Activated naive CD4-positive, alpha-beta T cell treated with anti-CD3 and anti-CD28 coated beads for 36 hours (primary cell): Measurements from ENCODE around the gene PLD6. TPM values are rescaled to one million over a fixed set of nuclear protein-coding genes. Genes with fewer than 3 reads are reported as not detected.

Experiments
- CTCF ChIA-PET: fragments of 350-600 bp; sonication (Branson Sonifier 250); formaldehyde crosslinking; loops from one replicate; lab custom pipeline; 2021; ENCODE audit warnings: antibody characterized with exemption; lab: Charles Lee
- DNase-seq: peaks from one replicate; pipeline ENCODE4 v3.0.0-alpha.2; 2020
- H3K27ac Mint-ChIP-seq: one replicate; pipeline ENCODE4 v1.8.0; 2021; ENCODE audit warnings: mild to moderate bottlenecking, mixed read lengths
- H3K27me3 Mint-ChIP-seq: one replicate; pipeline ENCODE4 v1.8.0; 2021; ENCODE audit warnings: low read depth, mixed read lengths
- H3K36me3 Mint-ChIP-seq: one replicate; pipeline ENCODE4 v1.8.0; 2021; ENCODE audit warnings: low read depth, mixed read lengths
- H3K4me1 Mint-ChIP-seq: one replicate; pipeline ENCODE4 v1.8.0; 2021; ENCODE audit warnings: low read depth, mixed read lengths
- H3K4me3 Mint-ChIP-seq: one replicate; pipeline ENCODE4 v1.8.0; 2021; ENCODE audit warnings: mild to moderate bottlenecking, moderate library complexity, mixed read lengths
- H3K9me3 Mint-ChIP-seq: one replicate; pipeline ENCODE4 v1.8.0; 2021; ENCODE audit warnings: mixed read lengths
- intact Hi-C: fragments of 100-400 bp; cut with micrococcal nuclease; formaldehyde crosslinking; loops from one replicate; pipeline ENCODE4 v1.15.1; 2023
- total RNA-seq, 2 experiments: library from RNA; stranded (reverse); gene quantifications; one replicate each; pipeline ENCODE4 v1.2.3, GENCODE V29; 2021

Gene PLD6
- total RNA-seq, 2 experiments from 2014 or later: 5.3 to 5.4 TPM

DNA sequence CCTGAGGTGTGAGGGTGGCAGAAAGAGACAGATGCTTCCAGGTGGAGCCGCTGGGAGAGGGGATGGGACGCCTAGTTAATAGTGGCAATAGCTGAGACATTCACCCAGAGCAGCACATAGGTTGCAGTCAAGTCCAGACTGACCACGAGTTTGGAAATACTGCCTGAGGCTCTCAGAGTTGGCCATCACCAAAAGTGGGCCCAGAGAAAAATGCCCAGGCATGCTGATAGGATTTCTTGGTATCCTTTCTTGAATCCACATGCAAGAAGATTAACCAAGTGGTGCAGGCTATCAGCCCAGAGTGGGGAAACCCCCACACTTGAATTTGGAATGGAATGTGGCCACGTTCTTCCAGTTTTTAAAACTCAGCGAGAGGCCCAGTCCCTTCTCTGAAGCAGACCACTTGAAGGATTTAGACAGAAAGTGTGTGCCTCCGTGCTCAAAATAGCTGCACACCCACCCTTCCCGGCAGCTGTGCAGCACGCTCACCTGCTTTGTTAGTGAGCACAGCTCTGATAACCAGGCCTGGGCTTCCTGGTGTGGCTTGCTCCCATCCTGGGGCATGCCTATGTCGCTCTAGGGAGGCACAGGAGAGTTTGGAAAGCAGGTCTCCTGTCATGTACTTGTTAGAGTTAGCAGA lies 35.7 kb downstream of the PLD6 start:
- Mint-ChIP-seq H3K27me3 (no peaks in the 10 kb centered on the region), H3K9me3 (no peaks in the 10 kb centered on the region), H3K27ac (no peak overlapping the region), H3K4me3 (no peak overlapping the region), H3K36me3 (peaks cover 7% of the 10 kb centered on the region), H3K4me1 (peaks cover 37% of the 10 kb centered on the region)
- CTCF ChIA-PET: no interaction called here
- intact Hi-C loops: loop anchor here (10.0 kb wide), 1 partner anchor 684 kb away; no protein-coding TSS in a partner anchor
- no peak for DNase-seq

DNA sequence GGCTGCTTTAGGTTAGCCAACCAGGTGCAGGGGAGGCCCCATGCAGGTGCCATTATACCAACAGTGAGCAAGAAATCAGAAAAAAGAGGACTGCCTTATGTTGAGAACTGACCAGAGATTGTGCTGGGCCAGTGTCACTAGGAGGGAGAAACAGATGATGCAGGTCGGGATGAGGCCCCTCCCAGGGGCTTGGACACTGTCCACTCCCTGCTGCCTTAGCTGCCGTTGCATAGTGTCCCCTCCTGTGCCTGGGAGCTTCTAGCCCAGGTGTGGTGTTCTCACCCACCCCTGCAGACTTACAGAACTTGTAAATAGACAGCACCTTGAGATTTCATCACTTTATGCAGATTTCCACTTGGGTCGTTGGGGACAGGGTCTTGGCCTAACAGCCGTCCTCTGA lies 36.7 kb downstream of the PLD6 start:
- intact Hi-C loops: no loop called here
- H3K27ac Mint-ChIP-seq: no peak overlapping the region
- no peak for DNase-seq
- CTCF ChIA-PET: interaction anchor here (0.6 kb wide), 1 partner anchor 445 kb away, joined by 3 read pairs; no protein-coding TSS in a partner anchor
- peaks cover 28% of the 10 kb centered on the region for H3K4me1 Mint-ChIP-seq
- peaks cover 15% of the 10 kb centered on the region for H3K36me3 Mint-ChIP-seq
- H3K9me3 Mint-ChIP-seq: no peaks in the 10 kb centered on the region
- H3K27me3 Mint-ChIP-seq: no peaks in the 10 kb centered on the region
- no peak overlapping the region for H3K4me3 Mint-ChIP-seq

DNA sequence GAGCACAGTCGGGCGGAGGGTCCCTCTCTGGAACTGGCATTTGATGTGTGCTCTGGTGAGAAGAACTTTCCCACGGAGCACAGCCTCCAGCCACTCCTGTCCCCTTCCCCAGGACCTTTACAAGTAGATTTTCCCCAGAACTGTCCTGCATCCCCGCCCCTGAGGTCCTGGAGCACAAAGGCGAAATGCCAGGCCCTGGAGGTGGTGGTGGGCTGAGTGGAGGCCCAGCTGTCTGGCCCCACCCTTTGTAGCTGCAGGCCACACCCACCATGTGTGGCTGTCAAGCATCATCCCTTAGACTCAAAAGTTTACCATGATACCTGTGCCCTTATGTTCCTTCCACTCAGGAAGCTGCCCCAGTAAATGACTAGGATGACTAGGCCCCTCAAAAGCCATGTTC lies 37.7 kb downstream of the PLD6 start:
- intact Hi-C loops: no loop called here
- Mint-ChIP-seq H3K27ac (no peak overlapping the region), H3K4me3 (no peak overlapping the region), H3K4me1 (peaks cover 28% of the 10 kb centered on the region), H3K27me3 (no peaks in the 10 kb centered on the region), H3K9me3 (no peaks in the 10 kb centered on the region), H3K36me3 (peaks cover 16% of the 10 kb centered on the region)
- DNase-seq: no peak
- CTCF ChIA-PET: no interaction called here

DNA sequence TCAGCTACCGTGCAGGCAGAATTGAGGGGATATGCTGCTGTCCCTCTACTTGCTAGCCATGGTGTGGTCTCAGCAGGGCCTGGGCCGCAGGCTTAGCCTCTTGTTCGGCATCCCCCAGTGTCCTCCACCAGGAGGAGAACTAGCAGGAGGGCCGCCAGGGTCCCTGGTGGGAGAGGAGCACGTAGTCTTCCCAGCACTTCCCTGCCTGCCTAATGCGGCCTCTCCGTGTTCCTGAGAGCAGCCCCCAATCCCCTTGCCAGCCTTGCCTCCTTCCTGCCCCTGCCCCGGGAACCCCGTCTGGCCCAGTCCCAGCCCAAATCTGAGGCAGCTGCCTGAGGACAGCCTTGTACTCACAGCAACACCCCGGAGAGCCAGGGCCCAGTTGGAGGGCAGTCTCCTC lies 38.1 kb downstream of the PLD6 start:
- Mint-ChIP-seq H3K36me3 (peaks cover 16% of the 10 kb centered on the region), H3K9me3 (no peaks in the 10 kb centered on the region), H3K4me3 (no peak overlapping the region), H3K27ac (no peak overlapping the region), H3K4me1 (peaks cover 27% of the 10 kb centered on the region), H3K27me3 (no peaks in the 10 kb centered on the region)
- CTCF ChIA-PET: interaction anchor here (0.6 kb wide), 1 partner anchor 162 kb away, joined by 6 read pairs; no protein-coding TSS in a partner anchor
- intact Hi-C loops: no loop called here
- no peak for DNase-seq

DNA sequence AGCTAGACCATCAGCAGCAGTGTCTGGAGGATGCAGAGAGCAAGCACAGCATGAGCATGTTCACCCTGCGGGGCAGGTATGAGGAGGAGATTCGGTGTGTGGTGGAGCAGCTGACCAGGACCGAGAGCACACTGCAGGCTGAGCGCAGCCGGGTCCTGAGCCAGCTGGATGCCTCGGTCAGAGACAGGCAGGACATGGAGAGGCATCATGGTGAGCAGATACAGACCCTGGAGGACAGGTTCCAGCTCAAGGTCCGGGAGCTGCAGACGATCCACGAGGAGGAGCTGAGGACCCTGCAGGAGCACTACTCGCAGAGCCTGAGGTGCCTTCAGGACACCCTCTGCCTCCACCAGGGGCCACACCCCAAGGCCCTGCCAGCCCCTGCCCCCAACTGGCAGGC lies 38.8 kb downstream of the PLD6 start:
- Mint-ChIP-seq H3K36me3 (peaks cover 13% of the 10 kb centered on the region), H3K4me1 (peaks cover 26% of the 10 kb centered on the region), H3K9me3 (no peaks in the 10 kb centered on the region), H3K4me3 (no peak overlapping the region), H3K27ac (no peak overlapping the region), H3K27me3 (no peaks in the 10 kb centered on the region)
- intact Hi-C loops: no loop called here
- DNase-seq: no peak
- CTCF ChIA-PET: interaction anchor here (0.6 kb wide), 1 partner anchor 161 kb away, joined by 6 read pairs; no protein-coding TSS in a partner anchor

DNA sequence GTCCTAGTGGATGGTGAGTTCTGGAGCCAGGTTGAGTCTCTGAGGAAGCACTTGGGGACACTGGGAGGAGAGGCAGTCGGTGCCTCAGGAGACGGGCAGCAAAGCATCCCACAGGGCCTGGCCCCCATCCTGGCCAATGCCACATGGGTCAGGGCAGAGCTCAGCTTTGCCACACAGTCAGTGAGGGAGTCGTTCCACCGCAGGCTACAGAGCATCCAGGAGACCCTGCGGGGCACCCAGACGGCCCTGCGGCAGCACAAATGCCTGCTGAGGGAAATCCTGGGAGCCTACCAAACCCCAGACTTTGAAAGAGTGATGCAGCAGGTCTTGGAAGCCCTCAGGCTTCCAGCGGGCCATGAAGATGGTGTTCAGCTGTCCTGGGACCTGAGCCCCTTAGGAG lies 39.7 kb downstream of the PLD6 start:
- H3K4me3 Mint-ChIP-seq: no peak overlapping the region
- CTCF ChIA-PET: no interaction called here
- no peaks in the 10 kb centered on the region for H3K27me3 Mint-ChIP-seq
- intact Hi-C loops: no loop called here
- peaks cover 20% of the 10 kb centered on the region for H3K4me1 Mint-ChIP-seq
- H3K9me3 Mint-ChIP-seq: no peaks in the 10 kb centered on the region
- no peak for DNase-seq
- no peak overlapping the region for H3K27ac Mint-ChIP-seq
- peaks cover 13% of the 10 kb centered on the region for H3K36me3 Mint-ChIP-seq

DNA sequence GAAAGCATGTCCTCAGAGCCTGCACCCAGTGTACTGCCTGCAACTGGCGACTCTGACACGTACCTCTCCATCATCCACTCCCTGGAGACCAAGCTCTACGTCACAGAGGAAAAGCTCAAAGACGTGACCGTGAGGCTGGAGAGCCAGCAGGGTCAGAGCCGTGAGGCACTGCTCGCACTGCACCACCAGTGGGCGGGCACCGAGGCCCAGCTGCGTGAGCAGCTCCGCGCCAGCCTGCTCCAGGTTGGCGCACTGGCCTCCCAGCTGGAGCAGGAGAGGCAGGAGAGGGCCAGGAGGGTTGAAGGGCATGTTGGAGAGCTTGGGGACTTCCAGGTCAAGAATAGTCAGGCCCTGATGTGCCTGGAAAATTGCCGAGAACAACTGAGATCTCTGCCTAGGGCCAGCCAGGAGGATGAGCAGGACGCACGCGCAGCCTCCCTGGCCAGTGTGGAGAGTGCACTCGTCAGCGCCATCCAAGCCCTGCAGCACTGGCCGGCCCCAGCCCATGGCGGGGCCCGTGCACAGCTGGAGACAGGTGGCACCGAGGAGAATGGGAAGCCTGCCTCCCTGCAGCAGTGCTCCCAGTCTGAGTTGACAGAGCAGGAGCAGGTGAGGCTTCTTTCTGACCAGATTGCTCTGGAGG lies 40.3 kb downstream of the PLD6 start:
- Mint-ChIP-seq H3K9me3 (no peaks in the 10 kb centered on the region), H3K27me3 (no peaks in the 10 kb centered on the region), H3K4me1 (peaks cover 15% of the 10 kb centered on the region), H3K36me3 (peaks cover 15% of the 10 kb centered on the region), H3K27ac (no peak overlapping the region), H3K4me3 (no peak overlapping the region)
- intact Hi-C loops: no loop called here
- DNase-seq: no peak
- CTCF ChIA-PET: interaction anchor here (0.6 kb wide), 1 partner anchor 35 kb away, joined by 4 read pairs; no protein-coding TSS in a partner anchor

DNA sequence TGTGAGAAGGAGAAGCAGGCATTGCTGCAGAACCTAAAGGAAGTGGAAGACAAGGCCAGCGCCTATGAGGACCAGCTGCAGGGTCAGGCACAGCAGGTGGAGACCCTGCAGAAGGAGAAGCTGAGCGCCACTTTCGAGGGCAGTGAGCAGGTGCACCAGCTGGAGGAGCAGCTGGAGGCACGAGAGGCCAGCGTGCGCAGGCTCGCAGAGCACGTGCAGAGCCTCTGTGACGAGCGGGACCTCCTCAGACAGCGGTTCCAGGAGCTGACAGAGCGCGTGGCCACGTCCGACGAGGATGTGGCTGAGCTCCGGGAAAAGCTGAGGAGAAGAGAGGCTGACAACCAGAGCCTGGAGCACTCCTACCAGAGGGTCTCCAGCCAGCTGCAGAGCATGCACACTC lies 41.5 kb downstream of the PLD6 start:
- no peak overlapping the region for H3K4me3 Mint-ChIP-seq
- H3K9me3 Mint-ChIP-seq: no peaks in the 10 kb centered on the region
- peaks cover 15% of the 10 kb centered on the region for H3K36me3 Mint-ChIP-seq
- no peaks in the 10 kb centered on the region for H3K27me3 Mint-ChIP-seq
- no peak for DNase-seq
- H3K4me1 Mint-ChIP-seq: peaks cover 8% of the 10 kb centered on the region
- CTCF ChIA-PET: interaction anchor here (1.1 kb wide), 1 partner anchor 16 kb away, joined by 3 read pairs; no protein-coding TSS in a partner anchor
- no peak overlapping the region for H3K27ac Mint-ChIP-seq
- intact Hi-C loops: no loop called here

DNA sequence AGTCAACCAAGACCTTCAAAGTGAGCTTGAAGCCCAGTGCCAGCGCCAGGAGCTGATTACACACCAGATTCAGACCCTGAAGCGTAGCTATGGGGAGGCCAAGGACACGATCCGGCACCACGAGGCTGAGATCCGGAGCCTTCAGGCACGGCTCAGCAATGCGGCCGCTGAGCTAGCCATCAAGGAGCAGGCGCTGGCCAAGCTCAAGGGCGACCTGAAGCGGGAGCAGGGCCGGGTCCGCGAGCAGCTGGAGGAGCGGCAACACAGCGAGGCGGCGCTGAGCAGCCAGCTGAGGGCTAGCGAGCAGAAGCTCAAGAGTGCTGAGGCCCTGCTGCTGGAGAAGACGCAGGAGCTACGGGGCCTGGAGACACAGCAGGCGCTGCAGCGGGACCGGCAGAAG lies 42.0 kb downstream of the PLD6 start:
- no peak overlapping the region for H3K27ac Mint-ChIP-seq
- H3K4me1 Mint-ChIP-seq: peaks cover 5% of the 10 kb centered on the region
- H3K4me3 Mint-ChIP-seq: no peak overlapping the region
- intact Hi-C loops: no loop called here
- no peak for DNase-seq
- peaks cover 20% of the 10 kb centered on the region for H3K36me3 Mint-ChIP-seq
- CTCF ChIA-PET: interaction anchor here (1.1 kb wide), 1 partner anchor 15 kb away, joined by 3 read pairs; no protein-coding TSS in a partner anchor
- no peaks in the 10 kb centered on the region for H3K27me3 Mint-ChIP-seq
- no peaks in the 10 kb centered on the region for H3K9me3 Mint-ChIP-seq

DNA sequence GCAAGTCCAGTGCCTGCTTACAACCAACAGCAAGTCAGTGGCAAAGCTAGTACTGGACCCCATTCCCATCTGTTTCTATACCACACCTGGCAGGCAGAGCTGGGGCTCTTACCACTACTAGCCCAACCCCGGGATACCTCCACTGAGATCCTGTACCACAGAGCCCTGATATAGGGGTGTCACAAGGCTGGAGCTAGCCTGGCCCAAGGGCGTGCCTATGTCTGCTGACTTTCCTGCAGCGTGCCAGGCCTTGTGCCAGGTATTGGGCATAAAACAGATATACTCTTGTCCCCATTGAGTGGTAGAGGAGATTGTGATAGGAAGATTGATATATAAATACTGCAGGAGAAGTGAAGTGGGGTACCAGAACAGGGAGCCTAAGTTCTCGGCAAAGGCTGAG lies 44.4 kb downstream of the PLD6 start:
- Mint-ChIP-seq H3K4me1 (no peaks in the 10 kb centered on the region), H3K36me3 (peaks cover 20% of the 10 kb centered on the region), H3K27me3 (no peaks in the 10 kb centered on the region), H3K4me3 (no peak overlapping the region), H3K9me3 (no peaks in the 10 kb centered on the region), H3K27ac (no peak overlapping the region)
- DNase-seq: no peak
- intact Hi-C loops: no loop called here
- CTCF ChIA-PET: no interaction called here

DNA sequence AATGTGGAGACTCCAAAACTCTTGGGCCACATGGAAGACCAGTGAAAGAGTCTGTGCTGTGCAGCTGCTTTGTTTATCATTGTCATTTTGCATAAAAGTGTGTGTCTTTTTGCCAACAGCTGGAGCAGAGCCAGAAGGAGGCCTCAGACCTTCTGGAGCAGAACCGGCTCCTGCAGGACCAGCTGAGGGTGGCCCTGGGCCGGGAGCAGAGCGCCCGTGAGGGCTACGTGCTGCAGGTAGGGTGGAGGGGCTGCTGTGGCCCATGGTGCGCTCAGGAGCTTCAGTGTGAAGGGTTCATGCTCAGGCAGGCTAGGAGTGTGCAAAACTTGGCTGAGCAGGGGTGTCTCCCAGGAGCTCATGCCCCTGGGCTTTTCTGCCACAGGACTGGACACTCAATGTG lies 45.0 kb downstream of the PLD6 start:
- CTCF ChIA-PET: interaction anchor here (1.5 kb wide), 1 partner anchor 15 kb away, joined by 3 read pairs; no protein-coding TSS in a partner anchor
- no peak overlapping the region for H3K27ac Mint-ChIP-seq
- intact Hi-C loops: no loop called here

DNA sequence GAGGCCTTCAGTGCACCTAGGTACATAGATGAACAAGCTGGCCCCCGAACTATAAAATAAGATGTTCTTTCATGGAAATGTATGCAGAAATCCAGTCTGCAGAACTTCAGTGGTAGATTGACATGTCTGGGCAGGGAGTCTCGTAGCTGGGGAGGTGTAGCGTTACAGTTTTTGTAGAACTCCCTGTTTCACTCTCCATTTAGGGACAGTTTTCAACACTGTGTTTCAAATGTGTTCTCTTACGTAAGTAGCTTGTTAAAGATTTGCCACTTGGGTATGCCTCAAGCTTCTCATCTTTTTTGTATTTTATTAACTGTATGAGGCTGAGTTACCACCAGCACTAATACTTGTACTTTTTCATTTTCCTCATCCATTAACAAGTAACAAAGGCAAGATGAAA lies 46.6 kb downstream of the PLD6 start:
- Mint-ChIP-seq H3K4me1 (peaks cover 10% of the 10 kb centered on the region), H3K27ac (no peak overlapping the region), H3K9me3 (no peaks in the 10 kb centered on the region), H3K4me3 (no peak overlapping the region), H3K36me3 (peaks cover 15% of the 10 kb centered on the region), H3K27me3 (no peaks in the 10 kb centered on the region)
- DNase-seq: no peak
- intact Hi-C loops: no loop called here
- CTCF ChIA-PET: interaction anchor here (0.7 to 1.5 kb wide), 2 partner anchors 13 to 66 kb away, joined by 3 read pairs; no protein-coding TSS in a partner anchor

More for the DNA sequence above, 45.0 kb downstream of the PLD6 start:
- no peak for DNase-seq
- no peaks in the 10 kb centered on the region for H3K4me1 Mint-ChIP-seq
- no peak overlapping the region for H3K4me3 Mint-ChIP-seq
- peaks cover 16% of the 10 kb centered on the region for H3K36me3 Mint-ChIP-seq
- H3K9me3 Mint-ChIP-seq: no peaks in the 10 kb centered on the region
- H3K27me3 Mint-ChIP-seq: no peaks in the 10 kb centered on the region
